Measurements from ENCODE around the gene PHLDA1. TPM values are rescaled to one million over a fixed set of nuclear protein-coding genes. Genes with fewer than 3 reads are reported as not detected.

The PHLDA1 gene
- total and polyA plus RNA-seq, 12 donors = 1.5 to 43.5 (median 19.4) TPM

DNA sequence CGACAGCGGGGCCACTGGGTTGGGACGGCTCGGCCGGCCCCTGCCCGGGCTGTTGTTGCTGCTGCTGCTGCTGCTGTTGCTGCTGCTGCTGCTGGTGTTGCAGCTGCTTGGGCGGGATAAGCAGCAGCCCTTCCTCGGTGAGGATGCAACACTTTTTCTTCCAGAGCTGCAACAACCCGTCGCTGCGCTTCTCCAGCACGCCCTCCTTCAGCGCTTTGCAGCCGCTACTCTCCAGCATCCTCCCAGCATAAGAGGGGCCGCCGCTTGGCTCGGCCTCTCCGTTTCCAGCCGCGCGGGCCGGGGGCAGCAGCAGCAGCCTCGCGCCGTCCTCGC, 529 bp downstream of the PHLDA1 start:
- intact Hi-C loops (cut with DNase I) = loop anchor here in 8 of 10 donors (2.0 to 10.0 kb wide), 18 partner anchors 49 to 636 kb away; partner anchors contain the start of genes KRR1 (in 2 of the 8), BBS10 (in 1 of the 8) and GLIPR1L2 (in 1 of the 8)
- DNase-seq = no peak
- H3K4me1 ChIP-seq = peaks cover 0 to 53% (median 21%) of the 10 kb centered on the region in 9 donors

DNA sequence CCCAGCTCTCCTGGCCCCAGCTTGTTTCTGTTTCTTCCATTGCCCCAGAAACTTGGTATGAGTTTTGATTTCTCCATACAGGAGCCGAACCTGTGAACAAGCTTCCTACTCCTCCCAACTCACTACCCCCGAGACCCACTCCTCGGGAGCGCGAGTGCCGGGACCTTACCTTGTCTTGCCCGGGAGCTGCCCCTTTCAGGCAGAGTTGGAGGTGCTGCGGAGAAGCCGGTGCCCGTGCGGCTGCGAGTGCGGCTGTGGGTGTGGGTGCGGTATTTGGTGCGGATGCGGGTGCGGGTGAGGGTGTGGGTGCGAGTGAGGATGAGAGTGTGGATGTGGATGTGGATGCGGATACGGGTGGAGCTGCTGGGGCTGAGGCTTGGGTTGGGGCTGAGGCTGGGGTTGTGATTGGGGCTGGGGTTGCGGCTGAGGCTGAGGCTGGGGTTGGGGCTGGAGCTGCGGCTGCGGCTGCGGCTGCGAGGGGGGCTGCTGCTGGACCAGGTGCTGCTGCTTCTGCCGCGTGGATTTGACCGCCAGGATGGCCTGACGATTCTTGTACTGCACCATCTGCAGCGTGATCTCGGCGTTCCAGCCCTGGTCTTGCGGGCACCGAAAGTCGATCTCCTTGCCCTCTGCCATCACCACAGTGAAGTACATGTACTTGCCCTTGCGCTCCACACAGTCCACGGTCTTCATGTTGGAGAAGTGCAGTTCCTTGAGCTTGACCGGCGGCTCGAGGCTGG, 1.1 kb downstream of the PHLDA1 start:
- peak; percentile 26 to 34 for DNase-seq
- Histone ChIP-seq H3K27me3 (peaks cover 0 to 21% (median 0%) of the 10 kb centered on the region in 7 donors), H3K36me3 (peaks cover 0 to 19% (median 0%) of the 10 kb centered on the region in 9 donors), H3K27ac (peak overlapping the region; percentile 90 to 99 (median 96)), H3K4me3 (peak overlapping the region; percentile 63 to 91 (median 80)), H3K4me1 (peaks cover 0 to 57% (median 21%) of the 10 kb centered on the region in 9 donors), H3K9me3 (no peaks in the 10 kb centered on the region)
- intact Hi-C loops (cut with DNase I) = loop anchor here in 8 of 10 donors (1.0 to 10.0 kb wide), 19 partner anchors 48 to 636 kb away; partner anchors contain the start of genes KRR1 (in 2 of the 8), BBS10 (in 1 of the 8) and GLIPR1L2 (in 1 of the 8)
- 1% methylated on average over 40 of the region's 40 CpGs for WGBS, 2 donors
- TF ChIP-seq, protein P1, sequence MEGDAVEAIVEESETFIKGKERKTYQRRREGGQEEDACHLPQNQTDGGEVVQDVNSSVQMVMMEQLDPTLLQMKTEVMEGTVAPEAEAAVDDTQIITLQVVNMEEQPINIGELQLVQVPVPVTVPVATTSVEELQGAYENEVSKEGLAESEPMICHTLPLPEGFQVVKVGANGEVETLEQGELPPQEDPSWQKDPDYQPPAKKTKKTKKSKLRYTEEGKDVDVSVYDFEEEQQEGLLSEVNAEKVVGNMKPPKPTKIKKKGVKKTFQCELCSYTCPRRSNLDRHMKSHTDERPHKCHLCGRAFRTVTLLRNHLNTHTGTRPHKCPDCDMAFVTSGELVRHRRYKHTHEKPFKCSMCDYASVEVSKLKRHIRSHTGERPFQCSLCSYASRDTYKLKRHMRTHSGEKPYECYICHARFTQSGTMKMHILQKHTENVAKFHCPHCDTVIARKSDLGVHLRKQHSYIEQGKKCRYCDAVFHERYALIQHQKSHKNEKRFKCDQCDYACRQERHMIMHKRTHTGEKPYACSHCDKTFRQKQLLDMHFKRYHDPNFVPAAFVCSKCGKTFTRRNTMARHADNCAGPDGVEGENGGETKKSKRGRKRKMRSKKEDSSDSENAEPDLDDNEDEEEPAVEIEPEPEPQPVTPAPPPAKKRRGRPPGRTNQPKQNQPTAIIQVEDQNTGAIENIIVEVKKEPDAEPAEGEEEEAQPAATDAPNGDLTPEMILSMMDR (IDR thresholded peaks at IDR 0.05) = no peak
- ATAC-seq = peak; percentile 1 to 32 (median 11)

More for the DNA sequence above, 529 bp downstream of the PHLDA1 start:
- Histone ChIP-seq H3K27ac (peak overlapping the region; percentile 90 to 99 (median 96)), H3K27me3 (peaks cover 0 to 21% (median 0%) of the 10 kb centered on the region in 7 donors), H3K4me3 (peak overlapping the region; percentile 63 to 91 (median 80)), H3K36me3 (peaks cover 0 to 19% (median 0%) of the 10 kb centered on the region in 9 donors), H3K9me3 (no peaks in the 10 kb centered on the region)
- WGBS, 2 donors = 0% methylated on average over 26 of the region's 26 CpGs
- ATAC-seq = peak in 1 of 8 donors; percentile 6
- TF ChIP-seq, protein P1 (IDR thresholded peaks at IDR 0.05) = no peak

DNA sequence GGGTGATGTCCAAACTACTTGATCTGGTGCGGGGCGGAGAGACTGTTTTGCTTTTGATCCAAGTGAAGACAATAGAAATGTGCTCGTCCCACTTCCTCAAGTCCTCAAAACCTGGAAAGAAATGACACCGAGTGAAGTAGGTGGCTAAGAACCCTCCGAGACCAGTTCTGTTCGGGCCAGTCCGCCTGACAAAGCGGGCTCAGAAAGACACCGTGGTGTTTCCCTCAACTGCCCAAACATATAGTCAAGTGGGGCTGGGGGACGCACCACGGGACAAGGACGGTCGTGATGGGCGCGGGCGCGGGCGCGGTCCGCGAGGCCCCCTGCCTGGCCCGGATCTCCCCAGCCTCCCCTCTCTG, 1.6 kb downstream of the PHLDA1 start:
- Histone ChIP-seq H3K27me3 (peaks cover 0 to 21% (median 0%) of the 10 kb centered on the region in 7 donors), H3K9me3 (no peaks in the 10 kb centered on the region), H3K27ac (peak overlapping the region; percentile 5 to 99 (median 96)), H3K4me1 (peaks cover 0 to 59% (median 18%) of the 10 kb centered on the region in 9 donors), H3K36me3 (peaks cover 0 to 19% (median 0%) of the 10 kb centered on the region in 9 donors), H3K4me3 (peak overlapping the region; percentile 63 to 91 (median 80))
- DNase-seq (peak in 1 of 2 donors; percentile 18), ATAC-seq (peak in 1 of 8 donors; percentile 1)
- TF ChIP-seq, protein P1 (IDR thresholded peaks at IDR 0.05) = no peak
- 0 to 1% methylated on average over 22 of the region's 22 CpGs for WGBS, 2 donors
- intact Hi-C loops (cut with DNase I) = loop anchor here in 8 of 10 donors (1.0 to 10.0 kb wide), 21 partner anchors 48 to 635 kb away; partner anchors contain the start of genes KRR1 (in 2 of the 8), BBS10 (in 1 of the 8) and GLIPR1L2 (in 1 of the 8)

DNA sequence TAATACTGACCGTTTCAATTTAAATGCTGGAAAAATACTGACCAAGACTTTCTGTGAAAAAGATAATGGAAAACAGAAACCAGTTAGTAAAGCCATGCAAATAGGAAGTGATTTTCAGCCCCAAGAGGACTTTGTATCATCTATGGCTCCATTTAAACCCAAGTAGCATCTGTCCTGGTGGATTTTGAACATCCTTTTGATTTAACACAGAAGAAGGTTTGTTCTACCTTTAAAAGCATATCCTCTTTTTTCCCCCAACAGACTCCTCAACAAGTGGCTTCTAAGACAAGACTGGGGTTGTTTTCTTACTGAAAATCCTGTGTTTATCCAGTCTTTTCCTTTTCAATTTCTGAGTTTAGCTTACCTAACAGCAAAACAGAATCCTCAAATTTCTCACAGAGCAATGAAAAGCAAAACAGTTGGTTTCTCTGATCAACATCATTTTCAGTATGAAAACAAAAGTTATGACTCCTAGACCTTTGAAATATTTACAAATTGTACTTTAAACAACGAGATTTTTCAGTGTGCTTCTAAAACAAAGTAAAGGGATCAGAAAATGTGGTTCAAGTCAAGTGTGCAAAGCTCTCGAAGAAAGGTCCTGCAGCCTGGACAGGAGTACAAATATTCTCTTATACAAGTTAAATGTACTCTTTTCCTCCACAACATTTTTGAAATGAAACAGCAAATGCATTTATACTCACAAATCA, 2.9 kb downstream of the PHLDA1 start:
- Histone ChIP-seq H3K9me3 (no peaks in the 10 kb centered on the region), H3K27me3 (peaks cover 0 to 21% (median 0%) of the 10 kb centered on the region in 7 donors), H3K4me3 (peak overlapping the region in 9 of 10 donors; percentile 63 to 91 (median 78)), H3K4me1 (peaks cover 0 to 64% (median 18%) of the 10 kb centered on the region in 9 donors), H3K36me3 (peaks cover 0 to 19% (median 0%) of the 10 kb centered on the region in 9 donors), H3K27ac (peak overlapping the region in 9 of 10 donors; percentile 18 to 99 (median 97))
- intact Hi-C loops (cut with DNase I) = loop anchor here in 4 of 10 donors (2.0 to 10.0 kb wide), 7 partner anchors 46 to 470 kb away; no protein-coding TSS in a partner anchor
- ATAC-seq (no peak), DNase-seq (no peak)
- 22 to 41% methylated on average over 3 of the region's 3 CpGs for WGBS, 2 donors
- TF ChIP-seq, protein P1 (IDR thresholded peaks at IDR 0.05) = no peak
